ENCODE results near the gene MCAT.

Gene MCAT

GRCh38 chr22:43142880-43143562 is at the start of gene MCAT:
Gene MCAT, minus strand, starts transcription at chr22:43143398. Its CDS starts 50 bp downstream, at chr22:43143348.
- peak within 1 kb of the TSS; percentile 95 for H3K4me3 ChIP-seq
- DNase-seq (ENCODE audit: low read depth, low spot score), result no peak

GRCh38 chr22:43191831-43192230 is 48.6 kb upstream of the MCAT start:
- TF ChIP-seq EZH2 (IDR thresholded peaks at IDR 0.05) (no peak), POLR2AphosphoS5 (IDR thresholded peaks at IDR 0.05; ENCODE audit: borderline replicate concordance, low read depth, low read length) (no peak), FOXP2 (optimal IDR thresholded peaks at IDR 0.05; ENCODE audit: control extremely low read depth, extremely low read length, insufficient read depth) (no peak)
- Histone ChIP-seq H3K36me3 (ENCODE audit: insufficient read depth, low read length) (no peaks in the 10 kb centered on the region), H3K9ac (ENCODE audit: insufficient read length) (no peak overlapping the region), H3K4me3 (no peak overlapping the region), H3K9me3 (ENCODE audit: low read depth, low read length) (no peaks in the 10 kb centered on the region), H3K27ac (no peak overlapping the region)
- no peak for DNase-seq (ENCODE audit: low read depth, low spot score)

More at GRCh38 chr22:43142880-43143562, at the start of gene MCAT:
- Histone ChIP-seq H3K9ac (ENCODE audit: insufficient read length) (peak within 1 kb of the TSS; percentile 83), H3K27ac (peak within 1 kb of the TSS; percentile 86), H3K9me3 (ENCODE audit: low read depth, low read length) (no peaks in the 10 kb centered on the region), H3K36me3 (ENCODE audit: insufficient read depth, low read length) (peaks cover 32% of the 10 kb centered on the region; the same call in 1 of the 2 replicates)
- TF ChIP-seq POLR2AphosphoS5 (IDR thresholded peaks at IDR 0.05; ENCODE audit: borderline replicate concordance, low read depth, low read length) (peak; percentile 84), EZH2 (IDR thresholded peaks at IDR 0.05) (no peak), FOXP2 (optimal IDR thresholded peaks at IDR 0.05; ENCODE audit: control extremely low read depth, extremely low read length, insufficient read depth) (peak; percentile 81)

DNA sequence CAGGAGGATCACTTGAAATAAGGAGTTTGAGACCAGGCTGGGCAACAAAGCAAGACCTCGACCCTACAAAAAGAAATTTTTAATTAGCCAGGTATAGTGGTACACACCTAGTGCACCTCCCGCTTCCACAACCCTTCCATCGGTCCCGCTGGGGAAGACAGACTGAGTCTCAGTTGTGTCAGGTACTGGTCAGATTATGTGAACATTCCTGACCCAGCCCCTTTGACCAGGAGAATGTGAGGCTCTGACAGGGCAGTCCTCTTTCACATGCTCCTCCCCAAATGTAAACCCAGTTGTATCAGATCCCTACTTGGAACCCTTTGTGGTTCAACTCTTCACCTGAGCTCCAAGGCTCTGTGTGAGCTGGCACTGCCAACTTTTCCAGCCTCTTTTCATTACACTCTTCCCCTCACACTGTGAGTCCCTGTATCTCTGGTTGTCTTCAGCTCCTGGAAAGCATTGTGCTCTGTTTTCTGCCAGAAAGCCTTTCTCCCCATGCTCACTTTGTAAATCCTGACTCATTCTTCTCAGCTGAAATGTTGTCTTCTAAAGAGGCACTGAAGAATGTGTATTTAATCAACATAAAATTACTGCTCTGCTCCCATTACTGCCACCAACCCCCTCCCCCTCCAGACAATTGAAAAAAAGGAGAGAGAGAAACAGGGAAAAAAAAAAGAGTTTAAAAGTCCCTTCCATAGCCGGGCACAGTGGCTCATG is 45.8 kb upstream of the MCAT start:
- Histone ChIP-seq H3K4me3 (no peak overlapping the region), H3K9ac (ENCODE audit: insufficient read length) (no peak overlapping the region), H3K36me3 (ENCODE audit: insufficient read depth, low read length) (no peaks in the 10 kb centered on the region), H3K9me3 (ENCODE audit: low read depth, low read length) (no peaks in the 10 kb centered on the region), H3K27ac (peak overlapping the region; percentile 64; the same call in 1 of the 2 replicates)
- no peak for DNase-seq (ENCODE audit: low read depth, low spot score)
- TF ChIP-seq POLR2AphosphoS5 (IDR thresholded peaks at IDR 0.05; ENCODE audit: borderline replicate concordance, low read depth, low read length), result no peak
- no peak for TF ChIP-seq FOXP2 (optimal IDR thresholded peaks at IDR 0.05; ENCODE audit: control extremely low read depth, extremely low read length, insufficient read depth)
- no peak for TF ChIP-seq EZH2 (IDR thresholded peaks at IDR 0.05)

GRCh38 chr22:43187171-43188099 is 44.2 kb upstream of the MCAT start:
- no peaks in the 10 kb centered on the region for H3K9me3 ChIP-seq (ENCODE audit: low read depth, low read length)
- peak overlapping the region; percentile 76 for H3K9ac ChIP-seq (ENCODE audit: insufficient read length)
- H3K4me3 ChIP-seq, result peak overlapping the region; percentile 83
- peak overlapping the region; percentile 92 for H3K27ac ChIP-seq
- peaks cover 5% of the 10 kb centered on the region; the same call in 1 of the 2 replicates for H3K36me3 ChIP-seq (ENCODE audit: insufficient read depth, low read length)
- TF ChIP-seq FOXP2 (optimal IDR thresholded peaks at IDR 0.05; ENCODE audit: control extremely low read depth, extremely low read length, insufficient read depth), result no peak
- TF ChIP-seq POLR2AphosphoS5 (IDR thresholded peaks at IDR 0.05; ENCODE audit: borderline replicate concordance, low read depth, low read length), result peak; percentile 87
- DNase-seq (ENCODE audit: low read depth, low spot score), result peak; percentile 63

- H3K4me3 ChIP-seq, result peak within 1 kb of the TSS; percentile 98
- H3K36me3 ChIP-seq (ENCODE audit: insufficient read depth, low read length), result peaks cover 11% of the 10 kb centered on the region; the same call in 1 of the 2 replicates
- H3K27ac ChIP-seq, result peak within 1 kb of the TSS; percentile 92
- no peak for TF ChIP-seq POLR2AphosphoS5 (IDR thresholded peaks at IDR 0.05; ENCODE audit: borderline replicate concordance, low read depth, low read length)
- no peak for TF ChIP-seq EZH2 (IDR thresholded peaks at IDR 0.05)
- no peak for TF ChIP-seq FOXP2 (optimal IDR thresholded peaks at IDR 0.05; ENCODE audit: control extremely low read depth, extremely low read length, insufficient read depth)
- H3K9me3 ChIP-seq (ENCODE audit: low read depth, low read length), result no peaks in the 10 kb centered on the region
- H3K9ac ChIP-seq (ENCODE audit: insufficient read length), result peak within 1 kb of the TSS; percentile 96
- no peak for DNase-seq (ENCODE audit: low read depth, low spot score)
Measured at GRCh38 chr22:43186272-43187170, 43.3 kb upstream of the MCAT start, which contains the start of gene TTLL12. Gene TTLL12, minus strand, starts transcription at chr22:43187134. Its CDS starts 65 bp downstream, at chr22:43187069.

- Histone ChIP-seq H3K36me3 (ENCODE audit: insufficient read depth, low read length) (peaks cover 15% of the 10 kb centered on the region; the same call in 1 of the 2 replicates), H3K9me3 (ENCODE audit: low read depth, low read length) (no peaks in the 10 kb centered on the region), H3K27ac (no peak overlapping the region), H3K9ac (ENCODE audit: insufficient read length) (peak overlapping the region; percentile 96), H3K4me3 (peak overlapping the region; percentile 98)
- no peak for DNase-seq (ENCODE audit: low read depth, low spot score)
- TF ChIP-seq EZH2 (IDR thresholded peaks at IDR 0.05) (no peak), FOXP2 (optimal IDR thresholded peaks at IDR 0.05; ENCODE audit: control extremely low read depth, extremely low read length, insufficient read depth) (no peak), POLR2AphosphoS5 (IDR thresholded peaks at IDR 0.05; ENCODE audit: borderline replicate concordance, low read depth, low read length) (no peak)
Measured at GRCh38 chr22:43185860-43186261, 42.7 kb upstream of the MCAT start.
